H1 (cell line): ENCODE results near the gene PDE9A. TPM values are rescaled to one million over a fixed set of nuclear protein-coding genes. Genes with fewer than 3 reads are reported as not detected.

Experiments
- CTCF ChIA-PET: fragments of 300-600 bp; sonication (Branson Sonifier 250); formaldehyde crosslinking; loops from one replicate; lab custom pipeline; 2021; ENCODE audit not compliant: partially characterized antibody; lab: Charles Lee
- POLR2A ChIA-PET: fragments of 300-600 bp; sonication (Branson Sonifier 250); formaldehyde crosslinking; loops from one replicate; lab custom pipeline; 2021; ENCODE audit warnings: inconsistent platforms; ENCODE audit not compliant: partially characterized antibody; lab: Charles Lee
- DNase-seq, 2 experiments: peaks; one replicate each; pipeline versions ENCODE4 v3.0.0 to v3.0.0-alpha.2; 2010 to 2022; ENCODE audit warnings: low spot score in 2 of 2, low read depth in 1 of 2, mixed read lengths in 1 of 2
- FAIRE-seq: peaks from 2 replicates; lab custom pipeline; 2011; peaks lifted over from hg19 to GRCh38; lab: Jason Lieb, UNC
- H2AFZ ChIP-seq: 2 replicates; pipeline ENCODE4 v1.8.1; 2012; ENCODE audit warnings: low read length, inconsistent platforms
- H2AK5ac ChIP-seq: 2 replicates; pipeline ENCODE4 v1.6.1; 2013; ENCODE audit warnings: low read depth, low read length
- H2BK120ac ChIP-seq: replicated peaks from 2 replicates; pipeline ENCODE3; 2013; ENCODE audit warnings: low read depth, low read length, inconsistent platforms
- H2BK12ac ChIP-seq: 2 replicates; pipeline ENCODE4 v1.6.1; 2013; ENCODE audit warnings: low read depth, low read length
- H2BK15ac ChIP-seq: 2 replicates; pipeline ENCODE4 v1.6.1; 2013; ENCODE audit warnings: low read length
- H2BK20ac ChIP-seq: 2 replicates; pipeline ENCODE4 v1.6.1; 2013; ENCODE audit warnings: low read length
- H2BK5ac ChIP-seq: 2 replicates; pipeline ENCODE4 v1.6.1; 2013; ENCODE audit warnings: low read depth, low read length
- H3K14ac ChIP-seq: 2 replicates; pipeline ENCODE4 v1.6.1; 2013; ENCODE audit warnings: inconsistent platforms; ENCODE audit not compliant: insufficient read length
- H3K18ac ChIP-seq: 2 replicates; pipeline ENCODE4 v1.6.1; 2013; ENCODE audit warnings: low read length; ENCODE audit errors: extremely low read depth
- H3K23ac ChIP-seq: 2 replicates; pipeline ENCODE4 v1.6.1; 2013; ENCODE audit warnings: inconsistent platforms; ENCODE audit not compliant: insufficient read length
- H3K23me2 ChIP-seq: 2 replicates; pipeline ENCODE4 v1.6.1; 2013; ENCODE audit warnings: low read depth, low read length
- H3K27ac ChIP-seq: 2 replicates; pipeline ENCODE4 v1.6.1; 2011; ENCODE audit warnings: low read depth, low read length, inconsistent platforms
- H3K27me3 ChIP-seq, 4 experiments: replicated peaks in 1 of 4; 1 replicate in 1 of 4; 2 replicates in 3 of 4; pipeline versions ENCODE4 v1.6.1 to v1.8.1; 2011 to 2013; ENCODE audit warnings: low read length in 3 of 4, mild to moderate bottlenecking in 3 of 4, inconsistent platforms in 2 of 4, mixed read lengths in 2 of 4, moderate library complexity in 1 of 4; ENCODE audit not compliant: control insufficient read depth in 3 of 4, insufficient read depth in 3 of 4; ENCODE audit errors: extremely low read depth in 1 of 4
- H3K36me3 ChIP-seq, 4 experiments: 2 replicates each; pipeline versions ENCODE4 v1.6.1 to v1.8.1; 2011 to 2013; ENCODE audit warnings: mild to moderate bottlenecking in 4 of 4, low read length in 3 of 4, moderate library complexity in 2 of 4, control low read depth in 1 of 4, inconsistent platforms in 1 of 4; ENCODE audit not compliant: insufficient read depth in 4 of 4, control insufficient read depth in 2 of 4
- H3K4ac ChIP-seq: replicated peaks from 2 replicates; pipeline ENCODE3; 2013; ENCODE audit warnings: low read length, low read depth, mixed read lengths, inconsistent platforms; ENCODE audit not compliant: insufficient read length
- H3K4me1 ChIP-seq, 4 experiments: replicated peaks in 1 of 4; 1 replicate in 1 of 4; 2 replicates in 3 of 4; pipeline versions ENCODE4 v1.6.1 to v1.8.1; 2011 to 2013; ENCODE audit warnings: low read length in 3 of 4, inconsistent platforms in 2 of 4, mixed read lengths in 1 of 4; ENCODE audit not compliant: insufficient read depth in 4 of 4, control insufficient read depth in 3 of 4
- H3K4me2 ChIP-seq, 2 experiments: 2 replicates each; pipeline versions ENCODE4 v1.6.1 to v1.8.1; 2011 to 2013; ENCODE audit warnings: low read depth in 2 of 2, low read length in 2 of 2, control low read depth in 1 of 2, inconsistent platforms in 1 of 2, mild to moderate bottlenecking in 1 of 2; ENCODE audit not compliant: insufficient read depth in 1 of 2
- H3K4me3 ChIP-seq, 4 experiments: fragments of 200-600, 300-600 bp in 1 of 4; sonication (generic), shearing (Covaris generic), sonication (Bioruptor Twin) in 1 of 4; 2 replicates each; pipeline versions ENCODE4 v1.5.1 to v1.8.1; 2011 to 2016; ENCODE audit warnings: low read length in 4 of 4, low read depth in 3 of 4, control low read depth in 2 of 4, inconsistent platforms in 2 of 4, mild to moderate bottlenecking in 2 of 4, mixed read lengths in 1 of 4, moderate library complexity in 1 of 4; ENCODE audit not compliant: insufficient read depth in 2 of 4; ENCODE audit errors: extremely low read depth in 1 of 4
- H3K56ac ChIP-seq: replicated peaks from 2 replicates; pipeline ENCODE3; 2013; ENCODE audit warnings: low read depth, mild to moderate bottlenecking, mixed read lengths, low read length, inconsistent platforms; ENCODE audit not compliant: insufficient read length
- H3K79me1 ChIP-seq: 2 replicates; pipeline ENCODE4 v1.6.1; 2013; ENCODE audit warnings: low read depth, low read length, control low read depth
- H3K79me2 ChIP-seq, 2 experiments: 2 replicates each; pipeline versions ENCODE4 v1.6.1 to v1.8.1; 2012 to 2013; ENCODE audit warnings: low read length in 2 of 2, mild to moderate bottlenecking in 2 of 2, inconsistent platforms in 1 of 2; ENCODE audit not compliant: insufficient read depth in 2 of 2, control insufficient read depth in 1 of 2
- H3K9ac ChIP-seq, 4 experiments: replicated peaks in 1 of 4; 1 replicate in 1 of 4; 2 replicates in 3 of 4; pipeline versions ENCODE4 v1.6.1 to v1.8.1; 2011 to 2013; ENCODE audit warnings: low read depth in 3 of 4, low read length in 3 of 4, control low read depth in 2 of 4, mild to moderate bottlenecking in 2 of 4, moderate library complexity in 2 of 4, inconsistent platforms in 1 of 4; ENCODE audit errors: extremely low read depth in 1 of 4
- H3K9me3 ChIP-seq, 2 experiments: 2 replicates each; pipeline versions ENCODE4 v1.6.1 to v1.8.1; 2012 to 2013; ENCODE audit warnings: mild to moderate bottlenecking in 2 of 2, moderate library complexity in 2 of 2, control low read depth in 1 of 2, inconsistent platforms in 1 of 2, low read depth in 1 of 2, low read length in 1 of 2, mixed read lengths in 1 of 2; ENCODE audit not compliant: insufficient read depth in 2 of 2
- H4K20me1 ChIP-seq, 2 experiments: replicated peaks in 1 of 2; 2 replicates each; pipeline versions ENCODE3 to v1.8.1; 2011 to 2013; ENCODE audit warnings: inconsistent platforms in 2 of 2, low read length in 2 of 2, mild to moderate bottlenecking in 1 of 2; ENCODE audit not compliant: insufficient read depth in 2 of 2, control insufficient read depth in 1 of 2
- H4K5ac ChIP-seq: 2 replicates; pipeline ENCODE4 v1.6.1; 2013; ENCODE audit warnings: low read length, low read depth, mixed read lengths, inconsistent platforms; ENCODE audit not compliant: insufficient read length
- H4K8ac ChIP-seq: 2 replicates; pipeline ENCODE4 v1.8.0; 2013; ENCODE audit warnings: mild to moderate bottlenecking, moderate library complexity, low read length, inconsistent platforms; ENCODE audit not compliant: insufficient read depth; ENCODE audit errors: extremely low read depth
- H4K91ac ChIP-seq: replicated peaks from 2 replicates; pipeline ENCODE3; 2013; ENCODE audit warnings: low read length, mixed read lengths, inconsistent platforms; ENCODE audit not compliant: insufficient read length
- BCL11A ChIP-seq, 2 experiments: IDR thresholded peaks; one replicate each; pipeline ENCODE4 v1.6.1; 2011; ENCODE audit warnings: low read depth in 2 of 2, low read length in 2 of 2, mild to moderate bottlenecking in 2 of 2
- BRCA1 ChIP-seq: IDR thresholded peaks from 2 replicates; pipeline ENCODE4 v1.6.1; 2012; ENCODE audit warnings: low read depth, low read length, improper control_type of control experiment
- CEBPB ChIP-seq: IDR thresholded peaks from 2 replicates; pipeline ENCODE4 v1.6.1; 2012; ENCODE audit warnings: low read depth, low read length
- EGR1 ChIP-seq: IDR thresholded peaks from 2 replicates; pipeline ENCODE4 v1.6.1; 2011; ENCODE audit warnings: low read depth, low read length, borderline replicate concordance
- JUN ChIP-seq: IDR thresholded peaks from 2 replicates; pipeline ENCODE4 v1.6.1; 2011; ENCODE audit warnings: low read depth, mild to moderate bottlenecking, improper control_type of control experiment, low read length
- KDM1A ChIP-seq: fragments of 200-600, 300-600 bp; sonication (generic); IDR thresholded peaks from 2 replicates; pipeline ENCODE4 v1.7.1; 2016; ENCODE audit warnings: mild to moderate bottlenecking, low read length, borderline replicate concordance
- KDM4A ChIP-seq: IDR thresholded peaks from one replicate; pipeline ENCODE4 v1.7.1; 2012; ENCODE audit warnings: low read depth, mild to moderate bottlenecking, moderate library complexity, low read length, inconsistent platforms; ENCODE audit not compliant: severe bottlenecking
- NRF1 ChIP-seq: IDR thresholded peaks from 2 replicates; pipeline ENCODE4 v1.6.1; 2011; ENCODE audit warnings: mild to moderate bottlenecking, low read depth, low read length, improper control_type of control experiment
- PHF8 ChIP-seq: fragments of 200-600 bp; sonication (generic); conservative IDR thresholded peaks from 2 replicates; pipeline ENCODE4 v1.7.1; 2012; ENCODE audit warnings: low read depth, mild to moderate bottlenecking, inconsistent platforms, low read length, moderate library complexity
- POLR2AphosphoS5 ChIP-seq: IDR thresholded peaks from 2 replicates; pipeline ENCODE4 v1.6.1; 2011; ENCODE audit warnings: low read depth, low read length
- TAF7 ChIP-seq: optimal IDR thresholded peaks from 2 replicates; pipeline ENCODE3; 2011; ENCODE audit warnings: low read depth, mild to moderate bottlenecking, inconsistent platforms, low read length, moderate library complexity, borderline replicate concordance
- TEAD4 ChIP-seq: IDR thresholded peaks from 2 replicates; pipeline ENCODE4 v1.6.1; 2012; ENCODE audit warnings: low read depth, low read length, inconsistent platforms, mixed read lengths
- WGBS, 2 experiments: shearing (Covaris generic) in 1 of 2; methylation state at CpG; one replicate each; pipeline versions ENCODE4 v1.1.6 to v1.1.7; 2013 to 2015; ENCODE audit warnings: low lambda C conversion rate in 2 of 2, mixed read lengths in 2 of 2, inconsistent platforms in 1 of 2, low coverage in 1 of 2, missing lambda C conversion rate in 1 of 2; ENCODE audit not compliant: insufficient replicate concordance in 2 of 2, insufficient coverage in 1 of 2, insufficient read length in 1 of 2; ENCODE audit errors: extremely low coverage in 1 of 2, missing lambda C conversion rate in 1 of 2; 5-methylcytosine and 5-hydroxymethylcytosine counted together
- polyA plus RNA-seq, 7 experiments: library from polyadenylated mRNA; depleted of rRNA in 3 of 7; stranded (reverse) in 5 of 7; unstranded in 2 of 7; fragments of >200 nt in 5 of 7; fragments of 200-250 nt in 2 of 7; gene quantifications; 1 replicate in 5 of 7; 2 replicates in 1 of 7; 4 replicates in 1 of 7; pipeline versions ENCODE4 v1.2.1 to v1.2.3, GENCODE V29; 2011 to 2013; ENCODE audit warnings: missing spikeins in 2 of 7, mixed read lengths in 2 of 7
- total RNA-seq: library from RNA; stranded (reverse); fragmentation: NEBNext Ultra II Directional; extraction: Animal tissue kit (Norgen Biotek cat#: 25700); gene quantifications from 2 replicates; pipeline ENCODE4 v1.2.1, GENCODE V29; 2021
- TF ChIP-seq, protein P1 (sequence below): IDR thresholded peaks from 2 replicates; pipeline ENCODE4 v1.6.1; 2012; ENCODE audit warnings: low read length, inconsistent platforms

The PDE9A gene
- total and polyA plus RNA-seq, 2 of the 8 experiments (the other 6 are each of a cell fraction or from before 2014, with no cell fraction given): 39.2 to 45.9 TPM

DNA sequence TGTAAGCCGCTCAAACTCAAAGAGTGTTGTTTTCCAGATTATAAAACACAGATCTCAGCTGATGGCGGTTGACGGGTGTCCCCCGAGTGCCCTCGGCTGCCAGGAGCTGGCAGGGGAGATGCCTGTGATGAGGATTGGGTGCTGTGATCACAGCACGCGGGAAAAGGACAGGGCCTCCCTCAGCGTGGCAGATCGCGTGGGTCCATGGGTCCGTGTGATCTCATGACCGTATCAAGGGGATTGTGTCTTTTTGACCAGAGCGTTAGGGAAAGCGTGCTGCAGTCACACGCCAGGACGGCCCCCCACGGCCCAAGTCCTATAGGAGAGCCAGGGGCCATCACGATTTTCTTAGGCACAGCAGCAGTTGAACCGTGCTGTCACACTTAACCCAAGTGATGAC lies 51.9 kb downstream of the PDE9A start:
- H3K79me2 ChIP-seq: no peaks in the 10 kb centered on the region
- FAIRE-seq (no peak), DNase-seq (no peak)
- H4K91ac ChIP-seq: no peak overlapping the region
- WGBS, 2 experiments: 91% methylated on average over 19 of the region's 19 CpGs; no CpG with 5 or more reads in 1 of the 2 experiments
- H2BK15ac ChIP-seq: no peak overlapping the region
- POLR2A ChIA-PET: interaction anchor here (1.3 kb wide), 1 partner anchor 12 kb away, joined by 3 read pairs; no protein-coding TSS in a partner anchor
- no peak overlapping the region for H3K4ac ChIP-seq
- no peak overlapping the region for H3K4me2 ChIP-seq
- no peak overlapping the region for H2AK5ac ChIP-seq
- no peak overlapping the region for H4K5ac ChIP-seq
- peak overlapping the region; percentile 43; the same call in 1 of the 2 replicates for H2BK12ac ChIP-seq
- H3K23me2 ChIP-seq: no peaks in the 10 kb centered on the region
- H3K18ac ChIP-seq: no peak overlapping the region
- H3K56ac ChIP-seq: no peak overlapping the region
- CTCF ChIA-PET: interaction anchor here (1.4 to 2.0 kb wide), 2 partner anchors 10 to 26 kb away, joined by 3 to 4 read pairs; no protein-coding TSS in a partner anchor
- no peak overlapping the region for H2BK120ac ChIP-seq
- H4K20me1 ChIP-seq: no peaks in the 10 kb centered on the region
- H3K36me3 ChIP-seq: peaks cover 0 to 10% (median 4%) of the 10 kb centered on the region in 4 experiments; a peak in 3 of 8 replicates
- no peak overlapping the region for H2BK5ac ChIP-seq
- H3K9ac ChIP-seq: no peak overlapping the region
- H3K4me3 ChIP-seq: no peak overlapping the region
- H3K9me3 ChIP-seq: no peaks in the 10 kb centered on the region
- H2BK20ac ChIP-seq: no peak overlapping the region
- no peak overlapping the region for H3K23ac ChIP-seq
- H3K27ac ChIP-seq: no peak overlapping the region
- H3K14ac ChIP-seq: no peak overlapping the region
- H3K27me3 ChIP-seq: no peaks in the 10 kb centered on the region
- H4K8ac ChIP-seq: no peak overlapping the region
- H2AFZ ChIP-seq: no peak overlapping the region
- H3K4me1 ChIP-seq: peaks cover 0 to 21% (median 14%) of the 10 kb centered on the region in 4 experiments; a peak in 6 of 7 replicates
- no peaks in the 10 kb centered on the region for H3K79me1 ChIP-seq
- TF ChIP-seq NRF1 (no peak), JUN (no peak), KDM4A (no peak), BRCA1 (no peak), BCL11A (IDR thresholded peaks at IDR 0.05; ENCODE audit: low read depth in 2 of 2, low read length in 2 of 2) (no peak), PHF8 (no peak), EGR1 (no peak), TEAD4 (no peak), CEBPB (no peak), POLR2AphosphoS5 (no peak), KDM1A (no peak), TAF7 (no peak)
- TF ChIP-seq, protein P1, sequence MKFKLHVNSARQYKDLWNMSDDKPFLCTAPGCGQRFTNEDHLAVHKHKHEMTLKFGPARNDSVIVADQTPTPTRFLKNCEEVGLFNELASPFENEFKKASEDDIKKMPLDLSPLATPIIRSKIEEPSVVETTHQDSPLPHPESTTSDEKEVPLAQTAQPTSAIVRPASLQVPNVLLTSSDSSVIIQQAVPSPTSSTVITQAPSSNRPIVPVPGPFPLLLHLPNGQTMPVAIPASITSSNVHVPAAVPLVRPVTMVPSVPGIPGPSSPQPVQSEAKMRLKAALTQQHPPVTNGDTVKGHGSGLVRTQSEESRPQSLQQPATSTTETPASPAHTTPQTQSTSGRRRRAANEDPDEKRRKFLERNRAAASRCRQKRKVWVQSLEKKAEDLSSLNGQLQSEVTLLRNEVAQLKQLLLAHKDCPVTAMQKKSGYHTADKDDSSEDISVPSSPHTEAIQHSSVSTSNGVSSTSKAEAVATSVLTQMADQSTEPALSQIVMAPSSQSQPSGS: no peak
